ENCODE results near the gene LIMS2.

Gene LIMS2

DNA sequence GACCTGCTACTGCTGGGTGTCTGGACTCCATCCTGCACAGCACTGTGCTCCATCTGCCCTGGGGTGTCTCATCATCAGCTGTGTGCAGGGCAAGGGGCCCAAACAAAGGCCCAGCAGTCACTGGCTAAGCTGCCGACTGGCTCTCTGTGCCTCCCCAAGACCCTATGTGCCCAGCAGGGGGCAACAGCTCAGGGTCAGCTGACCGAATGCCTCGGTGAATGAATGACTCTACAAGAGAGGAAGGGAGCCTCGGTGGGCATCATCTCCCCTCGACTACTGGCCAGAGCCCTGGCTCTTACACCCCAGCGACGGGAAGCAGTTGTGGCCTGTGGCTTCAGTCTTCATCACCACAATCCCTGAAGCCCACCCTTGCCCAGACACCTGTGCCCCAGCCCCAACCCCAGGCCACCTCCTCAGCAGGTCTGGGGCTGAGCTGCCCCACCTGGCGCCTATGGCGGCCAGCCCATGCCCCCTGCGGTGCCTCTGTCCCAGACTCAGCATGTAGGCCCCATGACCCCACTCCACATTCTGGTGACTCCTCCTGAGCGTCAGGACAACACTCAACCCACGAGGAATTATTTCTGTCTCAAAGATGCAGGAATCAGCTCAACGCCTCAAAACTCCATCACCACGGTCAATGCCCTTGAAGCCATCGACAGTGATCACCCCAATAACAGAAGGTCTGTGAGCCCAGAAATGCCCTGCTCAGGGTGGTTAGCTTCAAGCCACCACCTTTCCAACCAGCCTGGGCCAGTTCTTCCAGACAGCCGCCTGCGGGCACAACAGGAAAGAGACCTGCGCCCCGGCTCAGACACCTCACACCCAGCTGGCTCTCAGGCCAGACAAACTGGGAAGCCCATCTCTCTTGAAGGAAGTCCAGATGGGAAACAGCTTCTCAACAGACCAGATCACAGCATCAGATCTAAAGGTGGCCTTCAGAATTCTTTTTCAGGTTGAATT, 31.0 kb downstream of the LIMS2 start:
- no peak for DNase-seq

- DNase-seq: no peak
Observed at GRCh38 chr2:127643439-127644065, 31.8 kb downstream of the LIMS2 start.

- no peak for DNase-seq
Observed at GRCh38 chr2:127642706-127643438, 32.5 kb downstream of the LIMS2 start.

GRCh38 chr2:127641846-127642507, 33.4 kb downstream of the LIMS2 start:
- DNase-seq: peak in 3 of 4 experiments; percentile 21 to 61 (median 34)

DNA sequence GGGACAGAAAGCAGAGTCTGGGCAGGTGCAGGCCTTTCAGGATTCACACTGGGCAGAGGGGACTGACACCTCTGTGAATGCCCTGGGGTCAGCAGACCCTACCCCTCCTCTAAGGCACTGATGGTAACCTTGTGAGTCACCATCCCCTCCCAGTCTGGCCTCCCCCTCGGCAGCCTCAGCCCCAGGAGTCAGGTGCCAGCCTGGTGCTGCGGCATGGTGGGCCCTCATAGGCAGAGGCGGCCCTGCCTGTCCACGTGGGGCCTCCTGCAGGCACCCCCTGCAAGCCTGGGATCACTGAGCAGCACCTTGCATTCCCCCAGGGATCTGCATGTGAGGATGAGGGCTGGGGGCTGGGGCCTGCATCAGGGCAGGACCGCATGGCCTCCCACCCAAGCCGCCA, 34.2 kb downstream of the LIMS2 start:
- no peak for DNase-seq

DNA sequence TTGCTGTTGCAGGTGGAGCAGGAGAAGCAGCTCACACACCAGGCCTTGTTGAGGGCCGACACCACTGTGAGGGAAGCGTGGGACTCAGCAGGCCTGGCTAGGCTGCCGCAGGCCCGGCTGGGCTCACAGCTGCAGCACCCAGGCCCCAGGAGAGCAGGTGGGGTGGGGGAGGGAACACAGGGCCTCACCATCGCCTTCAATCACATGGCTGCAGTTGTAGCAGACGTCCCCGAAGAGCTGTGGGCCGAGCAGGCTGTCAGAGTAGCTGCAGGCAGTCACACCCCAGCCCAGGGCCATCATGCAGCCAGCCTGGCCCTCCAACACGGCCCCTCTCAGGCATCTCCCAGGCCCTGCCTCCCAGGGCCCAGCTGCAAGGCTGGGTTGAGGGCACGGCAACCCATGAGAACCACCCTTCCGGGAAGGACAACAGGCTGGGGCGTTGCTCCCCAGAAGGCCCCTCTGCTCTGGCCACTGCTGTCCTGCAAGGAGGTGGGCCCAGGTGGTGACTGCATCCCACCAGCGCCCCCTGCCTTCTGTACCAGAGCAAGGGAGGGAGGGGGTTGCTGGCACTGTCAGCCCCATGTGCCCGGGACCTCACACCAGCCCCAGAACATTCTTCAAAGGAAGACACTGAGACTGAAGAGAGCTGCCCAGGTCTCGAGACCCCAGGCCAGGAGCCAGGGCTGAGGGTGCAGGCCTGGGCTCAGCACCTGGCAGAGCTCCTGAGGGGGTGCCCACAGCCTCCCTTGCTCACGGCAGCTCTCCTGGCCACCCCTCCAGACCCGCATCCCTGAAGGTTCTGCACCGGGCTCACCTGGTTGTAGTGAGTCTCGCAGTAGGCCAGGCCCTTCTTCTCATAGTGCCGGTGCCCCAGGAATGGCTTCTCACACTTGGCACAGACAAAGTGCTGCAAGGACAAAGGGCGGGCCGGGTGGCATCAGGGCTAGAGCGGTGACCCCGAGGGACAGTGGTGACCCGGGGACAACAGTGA, 35.0 kb downstream of the LIMS2 start:
- no peak for DNase-seq

DNA sequence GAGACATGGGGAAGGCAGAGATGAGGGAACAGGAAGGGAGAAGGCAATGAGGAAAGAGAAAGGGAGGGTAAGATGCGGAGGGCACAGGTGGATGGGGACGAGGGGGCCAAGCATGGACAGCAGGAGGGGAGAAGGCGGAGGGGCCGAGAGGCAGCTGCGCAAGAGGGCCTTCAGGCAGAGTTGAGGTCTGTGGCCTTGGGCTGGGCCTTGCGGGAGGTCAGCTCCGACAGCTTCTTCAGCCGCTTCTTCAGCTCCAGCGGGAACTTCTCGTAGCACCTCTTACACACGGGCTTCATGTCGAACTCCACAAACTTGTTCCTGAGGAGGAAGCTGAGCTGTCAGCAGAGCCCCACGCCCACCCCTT, 36.2 kb downstream of the LIMS2 start:
- no peak for DNase-seq

GRCh38 chr2:127638361-127639110, 36.8 kb downstream of the LIMS2 start:
- DNase-seq: no peak

DNA sequence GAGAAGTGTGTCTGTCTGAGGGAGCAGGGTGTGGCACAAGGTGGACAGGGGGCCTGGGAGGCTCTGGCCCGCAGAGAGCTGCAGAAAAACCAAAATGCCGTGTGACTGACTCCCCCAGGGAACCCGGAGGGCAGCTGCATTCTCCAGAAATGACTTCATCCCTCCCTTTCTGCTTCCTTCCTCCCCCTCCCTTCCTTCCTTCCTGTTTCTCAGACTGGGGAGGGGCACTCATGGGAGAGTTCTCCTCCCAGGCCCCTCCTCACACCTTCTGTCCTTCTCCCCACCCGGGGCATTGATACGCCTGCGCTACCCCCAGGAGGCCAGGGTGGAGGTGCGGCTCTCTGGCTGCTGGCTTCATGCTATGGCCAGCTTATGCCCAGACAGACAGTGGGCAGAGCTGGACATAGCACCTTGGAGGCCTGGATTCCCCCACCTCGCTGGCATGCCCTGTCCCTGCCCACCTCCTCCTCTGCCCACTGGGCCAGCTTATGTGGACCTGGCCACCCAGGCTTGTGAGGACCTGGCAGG, 37.5 kb downstream of the LIMS2 start:
- no peak for DNase-seq

DNA sequence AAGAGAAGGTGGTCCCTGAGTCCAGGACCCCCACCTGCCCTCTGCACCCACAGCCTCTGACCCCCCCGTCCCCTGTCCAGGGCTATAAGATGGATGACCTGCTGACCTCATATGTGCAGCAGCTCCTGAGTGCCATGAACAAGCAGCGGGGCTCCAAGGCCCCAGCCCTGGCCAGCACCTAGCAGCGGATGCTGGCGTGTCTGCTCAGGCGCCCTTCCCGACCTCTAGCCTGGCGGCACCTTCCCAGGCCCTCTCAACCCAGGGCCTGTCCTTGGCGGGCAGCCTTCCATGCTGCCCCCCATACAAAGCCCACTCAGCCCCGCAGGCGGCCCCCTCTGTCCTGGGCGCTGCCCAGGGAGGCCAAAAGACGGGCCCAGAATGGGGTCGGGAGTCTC, 38.1 kb downstream of the LIMS2 start:
- DNase-seq: no peak

DNA sequence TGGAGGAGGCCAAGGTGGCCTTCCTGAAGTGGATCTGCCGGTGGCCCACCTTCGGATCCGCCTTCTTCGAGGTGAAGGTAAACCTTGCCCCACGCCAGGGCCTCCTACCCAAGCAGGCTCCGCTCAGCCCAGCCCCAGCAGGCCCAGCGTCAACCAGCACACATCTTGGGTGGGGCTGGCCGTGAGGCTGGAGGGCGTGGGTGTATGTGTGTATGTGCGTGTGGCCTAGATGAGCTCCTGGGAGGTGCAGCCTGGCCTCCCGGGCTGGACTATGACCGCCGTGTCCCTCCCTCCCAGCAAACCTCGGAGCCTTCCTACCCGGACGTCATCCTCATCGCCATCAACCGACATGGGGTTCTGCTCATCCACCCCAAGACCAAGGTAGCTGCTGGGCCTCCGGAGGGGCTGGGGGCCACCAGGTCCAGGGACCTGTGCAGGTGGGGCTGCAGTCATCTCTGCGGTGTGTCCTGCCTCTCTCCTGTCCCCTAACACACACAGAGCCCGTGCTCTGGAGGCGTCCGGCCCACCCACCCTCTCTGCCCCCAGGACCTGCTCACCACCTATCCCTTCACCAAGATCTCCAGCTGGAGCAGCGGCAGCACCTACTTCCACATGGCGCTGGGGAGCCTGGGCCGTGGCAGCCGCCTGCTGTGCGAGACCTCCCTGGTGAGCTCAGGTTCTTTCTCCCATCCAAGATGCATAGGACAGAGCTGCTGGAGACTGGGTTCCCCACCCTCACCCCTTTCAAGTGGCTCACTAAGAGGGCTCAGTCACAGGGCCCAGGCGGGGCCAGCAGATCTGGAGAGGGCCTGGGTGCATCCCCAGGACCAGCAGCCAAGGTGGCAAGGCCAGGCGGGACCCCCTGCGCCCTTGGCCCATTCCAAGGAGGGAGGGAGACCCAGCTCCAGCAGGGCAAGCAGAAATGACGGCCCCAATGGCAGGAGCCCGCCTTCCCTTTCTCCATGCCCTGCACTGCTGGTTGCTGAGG, 38.8 kb downstream of the LIMS2 start:
- DNase-seq: no peak

GRCh38 chr2:127635380-127636237, 39.7 kb downstream of the LIMS2 start:
- no peak for DNase-seq

DNA sequence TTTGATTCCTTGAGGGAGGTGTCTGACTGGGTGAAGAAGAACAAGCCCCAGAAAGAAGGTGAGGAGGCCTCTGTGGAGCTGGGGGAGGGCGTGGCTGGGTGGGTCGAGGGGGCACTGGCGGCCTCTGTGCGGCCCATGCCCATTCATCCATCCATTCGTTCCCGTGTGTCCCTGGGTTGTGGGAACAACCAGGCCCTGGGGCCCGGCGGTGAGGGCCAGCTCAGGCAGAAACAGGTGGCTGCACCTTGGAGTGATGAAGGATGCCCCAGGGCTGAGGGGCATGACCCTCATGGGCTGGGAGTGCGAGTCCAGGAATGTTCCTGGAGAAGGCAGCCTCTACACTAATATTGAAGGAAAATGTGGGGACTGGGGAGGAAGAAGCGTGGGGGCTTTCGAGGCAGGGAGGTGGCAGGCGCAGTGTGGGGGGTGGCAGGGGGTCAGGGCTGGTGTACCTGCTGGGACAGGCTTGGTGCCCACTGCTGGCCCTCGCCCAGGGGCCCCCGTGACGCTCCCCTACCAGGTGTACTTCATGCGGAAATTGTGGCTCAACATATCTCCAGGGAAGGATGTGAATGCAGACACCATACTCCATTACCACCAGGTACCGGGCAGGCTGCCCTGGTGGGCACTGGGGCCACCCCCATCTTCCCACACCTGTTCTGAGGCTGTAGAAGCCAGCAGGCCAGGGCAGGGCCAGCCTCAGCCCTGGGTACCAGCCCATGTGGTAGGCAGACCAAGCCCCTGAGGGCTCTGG, 40.5 kb downstream of the LIMS2 start:
- no peak for DNase-seq

GRCh38 chr2:127634066-127634617, 41.2 kb downstream of the LIMS2 start:
- DNase-seq: no peak

GRCh38 chr2:127633556-127634065, 41.7 kb downstream of the LIMS2 start:
- DNase-seq: no peak

GRCh38 chr2:127632592-127633489, 42.5 kb downstream of the LIMS2 start:
- DNase-seq: no peak
